WERI-Rb-1 (cell line): ENCODE measurements around the gene GNS.
A peak's percentile ranks its signal among the peaks of the same experiment; 100 is the strongest.

ENCODE experiments used
- DNase-seq: peaks from one replicate; pipeline ENCODE4 v3.0.0-alpha.2; 2020
- H3K27ac ChIP-seq: fragments of 250-450 bp; sonication (Bioruptor Pico); 2 replicates; pipeline ENCODE4 v1.5.1; 2020; ENCODE audit warnings: mild to moderate bottlenecking, moderate library complexity
- H3K27me3 ChIP-seq: fragments of 250-450 bp; sonication (Bioruptor Pico); 2 replicates; pipeline ENCODE4 v1.5.1; 2021; ENCODE audit warnings: mild to moderate bottlenecking, low read depth, moderate library complexity; ENCODE audit not compliant: insufficient read depth, severe bottlenecking
- H3K36me3 ChIP-seq: fragments of 250-450 bp; sonication (Bioruptor Pico); 2 replicates; pipeline ENCODE4 v1.5.1; 2020; ENCODE audit warnings: mild to moderate bottlenecking, moderate library complexity
- H3K4me3 ChIP-seq: 2 replicates; pipeline ENCODE4 v1.5.1; 2011; ENCODE audit warnings: low read depth, mild to moderate bottlenecking, control low read depth, low read length
- H3K9me3 ChIP-seq: fragments of 250-450 bp; sonication (Bioruptor Pico); 2 replicates; pipeline ENCODE4 v1.5.1; 2021; ENCODE audit warnings: mild to moderate bottlenecking, moderate library complexity; ENCODE audit not compliant: severe bottlenecking
- CTCF ChIP-seq: IDR thresholded peaks from 2 replicates; pipeline ENCODE4 v1.5.1; 2011; ENCODE audit warnings: low read depth, mild to moderate bottlenecking, control low read depth, inconsistent platforms, low read length

Gene GNS

DNA sequence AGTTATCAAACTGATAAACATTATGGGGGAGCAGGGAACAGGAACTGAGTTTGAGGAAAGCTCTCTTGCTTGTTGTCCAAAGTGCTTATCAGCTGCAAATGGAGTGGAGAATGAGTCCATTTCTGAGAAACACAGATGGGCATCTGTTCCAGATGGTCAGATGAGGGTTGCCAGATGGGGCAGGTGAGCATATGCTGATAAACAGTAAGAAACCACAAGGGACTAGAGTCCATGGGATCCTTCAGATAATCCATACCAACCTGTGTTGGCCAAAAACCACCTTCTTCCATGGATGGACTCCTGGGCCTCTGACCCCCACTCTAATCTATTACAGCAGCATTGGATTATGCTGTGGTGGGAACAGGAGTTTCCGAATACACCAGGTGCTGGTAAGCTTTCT is 38.3 kb downstream of the GNS start:
- peaks cover 40% of the 10 kb centered on the region for H3K36me3 ChIP-seq
- H3K4me3 ChIP-seq, result no peak overlapping the region
- H3K27me3 ChIP-seq, result no peaks in the 10 kb centered on the region
- peak; percentile 31 for DNase-seq
- peak overlapping the region; percentile 21; the same call in 1 of the 2 replicates for H3K27ac ChIP-seq
- no peaks in the 10 kb centered on the region for H3K9me3 ChIP-seq
- no peak for TF ChIP-seq CTCF

- peaks cover 54% of the 10 kb centered on the region for H3K36me3 ChIP-seq
- H3K27ac ChIP-seq, result no peak overlapping the region
- H3K27me3 ChIP-seq, result no peaks in the 10 kb centered on the region
- no peaks in the 10 kb centered on the region for H3K9me3 ChIP-seq
- no peak for DNase-seq
- H3K4me3 ChIP-seq, result no peak overlapping the region
- no peak for TF ChIP-seq CTCF
These were observed 40.6 kb downstream of the GNS start for GRCh38 chr12:64718649-64719048.

DNA sequence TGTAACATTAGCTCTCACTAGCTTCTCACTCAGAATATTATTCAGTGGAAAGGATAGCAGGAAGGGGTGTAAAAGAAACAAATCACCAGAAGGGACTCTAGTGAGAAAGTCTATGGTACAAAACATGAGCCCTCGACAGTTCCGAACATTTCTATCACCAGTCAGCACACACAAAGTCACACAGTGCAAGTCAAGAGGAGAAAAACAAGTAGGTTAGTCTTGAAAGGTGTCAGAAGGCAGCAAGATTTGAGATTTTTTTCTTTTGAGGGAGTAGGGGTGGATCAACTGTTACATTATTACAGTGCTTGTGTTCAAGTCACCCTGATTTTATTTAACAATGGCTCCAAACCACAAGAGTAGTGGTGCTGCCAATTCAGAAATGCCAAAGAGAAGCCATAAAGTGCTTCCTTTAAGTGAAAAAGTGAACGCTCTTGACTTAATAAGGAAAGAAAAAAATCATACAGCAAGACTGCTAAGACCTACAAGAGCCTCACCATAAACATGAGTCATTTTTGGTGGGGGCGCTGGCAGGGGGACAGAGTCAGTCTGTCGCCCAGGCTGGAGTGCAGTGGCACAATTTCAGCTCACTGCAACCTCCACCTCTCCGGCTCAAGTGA is 42.3 kb downstream of the GNS start:
- H3K36me3 ChIP-seq, result peaks cover 48% of the 10 kb centered on the region

GRCh38 chr12:64716371-64716770 is 42.8 kb downstream of the GNS start:
- Histone ChIP-seq H3K4me3 (no peak overlapping the region), H3K9me3 (no peaks in the 10 kb centered on the region), H3K36me3 (peaks cover 48% of the 10 kb centered on the region), H3K27ac (no peak overlapping the region), H3K27me3 (no peaks in the 10 kb centered on the region)
- TF ChIP-seq CTCF, result no peak
- DNase-seq, result no peak

More for the DNA sequence above, 42.3 kb downstream of the GNS start:
- H3K27me3 ChIP-seq, result no peaks in the 10 kb centered on the region
- no peak for TF ChIP-seq CTCF
- no peaks in the 10 kb centered on the region for H3K9me3 ChIP-seq
- H3K4me3 ChIP-seq, result no peak overlapping the region
- H3K27ac ChIP-seq, result no peak overlapping the region
- no peak for DNase-seq

- no peak for TF ChIP-seq CTCF
- H3K36me3 ChIP-seq, result peaks cover 45% of the 10 kb centered on the region
- no peaks in the 10 kb centered on the region for H3K9me3 ChIP-seq
- no peak overlapping the region for H3K4me3 ChIP-seq
- DNase-seq, result no peak
- no peak overlapping the region for H3K27ac ChIP-seq
- H3K27me3 ChIP-seq, result no peaks in the 10 kb centered on the region
These were observed 44.6 kb downstream of the GNS start for GRCh38 chr12:64714551-64714968.

DNA sequence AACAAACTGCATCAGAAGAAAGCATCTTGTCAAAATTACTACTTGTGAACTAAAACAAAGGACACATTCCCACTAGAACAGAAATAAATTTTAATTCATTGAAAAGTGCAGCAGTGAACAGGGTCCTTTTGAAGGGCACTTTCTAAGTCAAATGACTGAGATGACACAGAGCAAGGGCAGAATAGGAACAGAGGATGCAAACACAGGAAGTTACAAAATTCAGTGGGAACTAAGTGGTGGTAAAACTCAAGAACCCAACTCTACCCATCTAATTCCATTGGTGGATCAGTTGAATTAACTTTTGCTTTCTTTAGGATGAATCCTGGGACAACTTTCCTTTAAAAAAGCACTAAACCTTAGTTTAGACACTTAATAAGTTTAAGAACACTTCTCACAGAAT is 45.8 kb downstream of the GNS start:
- H3K9me3 ChIP-seq, result no peaks in the 10 kb centered on the region
- H3K27ac ChIP-seq, result no peak overlapping the region
- no peak for DNase-seq
- H3K36me3 ChIP-seq, result peaks cover 34% of the 10 kb centered on the region
- no peaks in the 10 kb centered on the region for H3K27me3 ChIP-seq
- no peak overlapping the region for H3K4me3 ChIP-seq
- TF ChIP-seq CTCF, result no peak
